Measurements from ENCODE around the gene EXOC6B. TPM values are rescaled to one million over a fixed set of nuclear protein-coding genes. Genes with fewer than 3 reads are reported as not detected.
"Not testable (repeated sequence)": the region's sequence is repeated elsewhere in the genome, so short reads cannot be mapped to it uniquely, and the experiment has no call there.

EXOC6B gene
- total RNA-seq, 1 donor from 2014 or later, result 139 TPM

- peaks cover 12% of the 10 kb centered on the region for H3K4me1 ChIP-seq
- no peak overlapping the region for H3K27ac ChIP-seq (replicated peaks)
- H3K9me3 ChIP-seq (replicated peaks), result no peaks in the 10 kb centered on the region
Measured at GRCh38 chr2:72539071-72539552, 286.7 kb downstream of the EXOC6B start.

GRCh38 chr2:72538486-72538885, 287.3 kb downstream of the EXOC6B start:
- intact Hi-C loops (cut with micrococcal nuclease), result no loop called here
- TF ChIP-seq CTCF (IDR thresholded peaks at IDR 0.05; ENCODE audit: borderline replicate concordance), result no peak
- no peak for DNase-seq
- no peak overlapping the region for H3K4me3 ChIP-seq
- H3K36me3 ChIP-seq, result peaks cover 4% of the 10 kb centered on the region
- no peak overlapping the region for H3K27ac ChIP-seq (replicated peaks)
- no peaks in the 10 kb centered on the region for H3K9me3 ChIP-seq (replicated peaks)
- H3K27me3 ChIP-seq (ENCODE audit: low read depth), result no peaks in the 10 kb centered on the region
- peaks cover 6% of the 10 kb centered on the region for H3K4me1 ChIP-seq

More at GRCh38 chr2:72539071-72539552, 286.7 kb downstream of the EXOC6B start:
- no peaks in the 10 kb centered on the region for H3K27me3 ChIP-seq (ENCODE audit: low read depth)
- intact Hi-C loops (cut with micrococcal nuclease), result no loop called here
- peaks cover 4% of the 10 kb centered on the region for H3K36me3 ChIP-seq
- DNase-seq, result no peak
- no peak for TF ChIP-seq CTCF (IDR thresholded peaks at IDR 0.05; ENCODE audit: borderline replicate concordance)
- no peak overlapping the region for H3K4me3 ChIP-seq

- H3K27me3 ChIP-seq (ENCODE audit: low read depth); intact Hi-C loops (cut with micrococcal nuclease); H3K4me3 ChIP-seq; H3K36me3 ChIP-seq; DNase-seq; H3K4me1 ChIP-seq; H3K9me3 ChIP-seq (replicated peaks); H3K27ac ChIP-seq (replicated peaks): not testable (repeated sequence)
Measured at GRCh38 chr2:72535586-72535985, 290.2 kb downstream of the EXOC6B start.

- Histone ChIP-seq H3K9me3 (replicated peaks) (no peaks in the 10 kb centered on the region), H3K4me3 (no peak overlapping the region), H3K27me3 (ENCODE audit: low read depth) (no peaks in the 10 kb centered on the region), H3K4me1 (no peaks in the 10 kb centered on the region), H3K36me3 (no peaks in the 10 kb centered on the region), H3K27ac (replicated peaks) (no peak overlapping the region)
- no peak for DNase-seq
- TF ChIP-seq CTCF (IDR thresholded peaks at IDR 0.05; ENCODE audit: borderline replicate concordance), result no peak
- intact Hi-C loops (cut with micrococcal nuclease), result no loop called here
Measured at GRCh38 chr2:72533765-72534164, 292.1 kb downstream of the EXOC6B start.

- Histone ChIP-seq H3K27ac (replicated peaks) (no peak overlapping the region), H3K9me3 (replicated peaks) (no peaks in the 10 kb centered on the region)
- intact Hi-C loops (cut with micrococcal nuclease), result no loop called here
Measured at GRCh38 chr2:72527424-72527823, 298.4 kb downstream of the EXOC6B start.

GRCh38 chr2:72526623-72527022, 299.2 kb downstream of the EXOC6B start:
- no peaks in the 10 kb centered on the region for H3K27me3 ChIP-seq (ENCODE audit: low read depth)
- DNase-seq, result no peak
- no peaks in the 10 kb centered on the region for H3K36me3 ChIP-seq
- H3K9me3 ChIP-seq (replicated peaks), result no peaks in the 10 kb centered on the region
- no peak overlapping the region for H3K27ac ChIP-seq (replicated peaks)
- H3K4me1 ChIP-seq, result no peaks in the 10 kb centered on the region
- no peak for TF ChIP-seq CTCF (IDR thresholded peaks at IDR 0.05; ENCODE audit: borderline replicate concordance)
- no peak overlapping the region for H3K4me3 ChIP-seq
- intact Hi-C loops (cut with micrococcal nuclease), result no loop called here

More at GRCh38 chr2:72527424-72527823, 298.4 kb downstream of the EXOC6B start:
- Histone ChIP-seq H3K27me3 (ENCODE audit: low read depth) (no peaks in the 10 kb centered on the region), H3K4me3 (no peak overlapping the region), H3K4me1 (no peaks in the 10 kb centered on the region), H3K36me3 (no peaks in the 10 kb centered on the region)
- TF ChIP-seq CTCF (IDR thresholded peaks at IDR 0.05; ENCODE audit: borderline replicate concordance), result no peak
- DNase-seq, result no peak

Measured in left ventricle myocardium inferior (tissue), 1 donor.